ENCODE measurements around the gene UFC1. TPM values are rescaled to one million over a fixed set of nuclear protein-coding genes. Genes with fewer than 3 reads are reported as not detected.

The UFC1 gene
- total RNA-seq, 4 donors from 2014 or later, result 68.3 to 79.9 (median 76.7) TPM

GRCh38 chr1:161153176-161153575 is 602 bp upstream of the UFC1 start:
- H3K27me3 ChIP-seq, result no peaks in the 10 kb centered on the region
- peaks cover 7 to 29% (median 8%) of the 10 kb centered on the region in 3 donors for H3K4me1 ChIP-seq
- no peak for DNase-seq
- H3K9me3 ChIP-seq, result no peaks in the 10 kb centered on the region
- WGBS, 2 donors, result 22 to 24% methylated on average over 9 of the region's 9 CpGs
- intact Hi-C loops (cut with DNase I), result no loop called here
- TF ChIP-seq POLR2A (IDR thresholded peaks at IDR 0.05) (no peak), CTCF (IDR thresholded peaks at IDR 0.05) (no peak)
- H3K36me3 ChIP-seq, result peaks cover 0 to 16% (median 6%) of the 10 kb centered on the region in 3 donors
- H3K27ac ChIP-seq, result peak overlapping the region; percentile 94 to 97 (median 94)
- peak overlapping the region; percentile 55 to 84 (median 72) for H3K4me3 ChIP-seq

GRCh38 chr1:161157867-161158266 is 4.1 kb downstream of the UFC1 start:
- TF ChIP-seq POLR2A (IDR thresholded peaks at IDR 0.05) (no peak), CTCF (IDR thresholded peaks at IDR 0.05) (no peak)
- Histone ChIP-seq H3K27ac (no peak overlapping the region), H3K36me3 (peaks cover 0 to 44% (median 8%) of the 10 kb centered on the region in 3 donors), H3K27me3 (no peaks in the 10 kb centered on the region), H3K4me3 (no peak overlapping the region), H3K4me1 (peaks cover 17 to 69% (median 34%) of the 10 kb centered on the region in 3 donors), H3K9me3 (no peaks in the 10 kb centered on the region)
- DNase-seq, result no peak
- intact Hi-C loops (cut with DNase I), result no loop called here
- 100% methylated on average over 1 of the region's 1 CpG for WGBS, 2 donors

- peak overlapping the region; percentile 87 to 96 (median 94) for H3K27ac ChIP-seq
- no peak for TF ChIP-seq POLR2A (IDR thresholded peaks at IDR 0.05)
- TF ChIP-seq CTCF (IDR thresholded peaks at IDR 0.05), result no peak
- no peaks in the 10 kb centered on the region for H3K9me3 ChIP-seq
- H3K27me3 ChIP-seq, result no peaks in the 10 kb centered on the region
- H3K36me3 ChIP-seq, result peaks cover 0 to 50% (median 8%) of the 10 kb centered on the region in 3 donors
- intact Hi-C loops (cut with DNase I), result no loop called here
- 29 to 44% methylated on average over 9 of the region's 9 CpGs for WGBS, 2 donors
- peak overlapping the region; percentile 77 to 99 (median 84) for H3K4me3 ChIP-seq
- peaks cover 17 to 64% (median 30%) of the 10 kb centered on the region in 3 donors for H3K4me1 ChIP-seq
- no peak for DNase-seq
These were observed 4.7 kb downstream of the UFC1 start for GRCh38 chr1:161158316-161159010.

- peaks cover 0 to 58% (median 8%) of the 10 kb centered on the region in 3 donors for H3K36me3 ChIP-seq
- 0 to 1% methylated on average over 1 to 32 of the region's 60 CpGs for WGBS, 2 donors
- intact Hi-C loops (cut with DNase I), result no loop called here
These were observed 5.5 kb downstream of the UFC1 start, which contains the start of gene USP21 for GRCh38 chr1:161159087-161159912. Gene USP21, plus strand, starts transcription at chr1:161159500. Its CDS starts 1,141 bp downstream, at chr1:161160641.

More at GRCh38 chr1:161159087-161159912, 5.5 kb downstream of the UFC1 start, which contains the start of gene USP21:
- peak within 1 kb of the TSS; percentile 77 to 99 (median 84) for H3K4me3 ChIP-seq
- TF ChIP-seq CTCF (IDR thresholded peaks at IDR 0.05) (peak in 4 of 6 experiments; percentile 17 to 43 (median 30)), POLR2A (IDR thresholded peaks at IDR 0.05) (peak in 1 of 4 donors; percentile 68)
- peak within 1 kb of the TSS; percentile 87 to 96 (median 94) for H3K27ac ChIP-seq
- peak; percentile 44 for DNase-seq
- no peaks in the 10 kb centered on the region for H3K9me3 ChIP-seq
- H3K4me1 ChIP-seq, result peaks cover 17 to 63% (median 30%) of the 10 kb centered on the region in 3 donors
- no peaks in the 10 kb centered on the region for H3K27me3 ChIP-seq

Measured in esophagus squamous epithelium (tissue), 5 donors.